Kidney capillary endothelial cell (primary cell): Measurements from ENCODE around the gene KCNG2.

Experiments
- DNase-seq: peaks from one replicate; pipeline ENCODE4 v3.0.0-alpha.2; 2018; ENCODE audit warnings: low spot score

The KCNG2 gene

DNA sequence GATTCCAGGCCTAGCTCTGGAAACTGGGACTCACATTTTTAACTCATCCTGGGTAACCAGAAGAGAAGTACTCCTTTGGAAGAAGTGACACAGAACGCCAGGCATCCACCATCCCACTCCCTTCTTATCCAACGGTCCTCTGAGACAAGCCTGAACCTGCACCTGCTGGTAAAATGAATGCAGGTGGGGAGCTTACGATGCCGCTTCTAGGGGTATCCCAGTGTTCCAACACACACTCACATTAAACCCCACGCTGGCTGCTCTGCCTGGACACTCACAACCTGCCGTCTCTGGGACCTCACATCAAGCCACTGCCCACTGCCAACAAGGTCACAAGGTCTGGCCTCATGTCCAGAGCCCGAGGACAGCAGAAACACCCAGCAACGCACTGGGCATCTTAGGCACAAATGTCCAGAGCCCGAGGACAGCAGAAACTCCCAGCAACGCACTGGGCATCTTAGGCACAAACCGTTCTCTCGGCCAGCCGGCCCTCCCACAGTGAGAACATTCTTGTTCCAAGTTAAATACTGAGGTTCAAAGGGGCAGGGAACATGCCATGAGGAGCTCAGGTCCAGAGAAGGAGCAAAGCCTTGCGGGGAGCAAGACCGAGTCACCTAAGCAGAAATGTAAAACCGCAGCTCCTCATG lies 143.9 kb downstream of the KCNG2 start:
- no peak for DNase-seq

GRCh38 chr18:79942211-79942610 lies 144.5 kb downstream of the KCNG2 start:
- DNase-seq: no peak

- DNase-seq: no peak
These were observed 145.3 kb downstream of the KCNG2 start for GRCh38 chr18:79942786-79943607.

DNA sequence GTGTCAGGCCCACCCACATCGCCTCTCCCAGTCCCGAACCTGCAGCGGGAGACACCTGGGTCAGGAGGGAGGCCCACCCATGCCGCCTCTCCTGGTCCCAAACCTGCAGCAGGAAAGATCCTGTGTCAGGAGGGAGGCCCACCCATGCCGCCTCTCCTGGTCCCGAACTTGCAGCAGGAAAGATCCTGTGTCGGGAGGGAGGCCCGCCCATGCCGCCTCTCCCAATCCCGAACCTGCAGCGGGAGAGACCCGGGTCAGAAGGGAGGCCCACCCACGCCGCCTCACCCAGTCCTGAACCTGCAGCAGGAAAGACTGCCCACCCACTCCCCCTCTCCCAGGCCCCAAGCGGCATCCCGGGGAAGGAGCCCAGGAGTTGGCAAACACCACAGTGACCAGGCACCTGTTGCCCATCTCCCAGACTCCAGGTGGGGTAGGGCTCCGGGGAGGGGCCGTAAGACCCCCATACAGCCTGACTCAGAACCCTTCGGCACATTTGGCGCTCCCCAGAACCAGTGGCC lies 145.9 kb downstream of the KCNG2 start:
- DNase-seq: no peak

- no peak for DNase-seq
These were observed 146.5 kb downstream of the KCNG2 start for GRCh38 chr18:79944126-79944731.

- DNase-seq: no peak
These were observed 147.0 kb downstream of the KCNG2 start for GRCh38 chr18:79944746-79945117.

- no peak for DNase-seq
These were observed 147.6 kb downstream of the KCNG2 start for GRCh38 chr18:79945118-79946042.

- DNase-seq: no peak
These were observed 149.5 kb downstream of the KCNG2 start for GRCh38 chr18:79947054-79947755.

DNA sequence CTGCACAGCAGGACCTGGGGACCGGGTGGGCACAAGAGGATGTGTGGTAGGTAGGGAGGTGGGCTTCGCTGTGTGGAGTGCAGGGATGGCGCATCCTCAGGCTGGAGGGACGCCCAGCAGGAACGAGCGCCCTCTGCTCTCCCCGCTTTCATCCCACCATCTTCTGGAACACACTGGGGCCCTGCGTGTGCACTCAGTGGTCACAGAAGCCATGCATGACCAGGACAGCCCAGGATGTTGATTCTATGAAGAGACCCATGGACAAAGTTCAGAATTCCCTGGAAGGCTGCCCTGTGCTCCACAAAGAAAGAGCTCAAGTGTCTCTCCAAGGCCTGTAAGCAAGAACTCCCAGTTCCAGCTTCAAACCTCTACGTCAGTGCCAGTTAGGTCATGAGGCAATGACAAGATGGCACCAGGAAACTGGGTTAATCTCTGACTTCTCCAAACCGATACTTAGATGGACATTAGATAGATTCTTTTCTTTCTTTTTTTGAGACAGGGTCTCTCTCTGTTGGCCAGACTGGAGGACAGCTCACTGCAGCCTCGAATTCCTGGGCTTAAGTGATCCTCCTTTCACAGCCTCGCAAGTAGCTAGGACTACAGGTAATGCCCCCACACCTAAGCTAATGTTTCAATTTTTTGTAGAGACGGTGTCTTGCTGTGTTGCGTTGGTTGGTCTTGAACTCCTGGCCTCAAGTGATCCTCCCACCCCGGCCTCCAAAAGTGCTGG lies 150.3 kb downstream of the KCNG2 start:
- no peak for DNase-seq

DNA sequence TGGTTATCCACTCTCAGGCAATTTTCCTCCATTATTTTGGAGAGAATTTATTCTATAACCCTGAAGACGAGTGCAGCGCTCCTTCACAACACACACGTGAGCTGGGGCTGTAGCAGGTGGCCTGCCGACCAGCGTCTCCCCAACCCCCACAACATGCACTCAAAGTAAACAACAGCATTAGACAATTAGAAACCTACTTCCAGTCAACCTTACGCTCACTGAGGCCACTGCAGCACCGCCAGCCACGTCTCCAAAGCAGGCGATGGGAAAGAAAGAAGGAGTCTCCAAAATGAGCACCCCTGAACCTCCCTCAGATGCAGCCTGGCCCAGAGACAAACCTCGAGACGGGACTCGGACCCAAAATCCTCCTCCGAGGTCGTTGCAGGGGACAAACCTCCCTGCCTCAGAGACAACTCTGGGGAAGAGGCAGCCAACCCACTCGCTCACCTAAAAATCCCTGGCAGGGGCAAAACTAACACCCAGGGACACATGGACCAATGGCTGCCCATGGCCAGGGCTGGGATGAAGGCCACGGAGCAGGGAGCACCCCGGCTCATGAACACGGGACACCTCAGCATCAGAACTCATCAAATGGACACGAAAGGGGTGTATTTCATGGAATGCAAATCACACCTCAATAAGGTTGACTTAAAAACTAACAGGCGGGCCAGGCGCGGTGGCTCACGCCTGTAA lies 151.1 kb downstream of the KCNG2 start:
- no peak for DNase-seq
